NCI-H2171 treated with DMSO at 0.1 percent for 48 hours (cell line): ENCODE results near the gene GOLGA6L10.
"Not testable (repeated sequence)": the region's sequence is repeated elsewhere in the genome, so short reads cannot be mapped to it uniquely, and the experiment has no call there.

Experiments
- DNase-seq: peaks from one replicate; lab custom pipeline; 2025; lab: John Stamatoyannopoulos, UW

Gene GOLGA6L10

GRCh38 chr15:82349375-82349774 lies at the start of gene GOLGA6L10:
Gene GOLGA6L10 (minus strand): TSS chr15:82349475. CDS start chr15:82349375, 100 bp downstream.
- DNase-seq: not testable (repeated sequence)

- DNase-seq: no peak
Measured at GRCh38 chr15:82398785-82399184, 49.5 kb upstream of the GOLGA6L10 start.

- DNase-seq: no peak
Measured at GRCh38 chr15:82397817-82398216, 48.5 kb upstream of the GOLGA6L10 start.

- not testable (repeated sequence) for DNase-seq
Measured at GRCh38 chr15:82395788-82396187, 46.5 kb upstream of the GOLGA6L10 start.

GRCh38 chr15:82393671-82394070 lies 44.4 kb upstream of the GOLGA6L10 start:
- no peak for DNase-seq

GRCh38 chr15:82392077-82392476 lies 42.8 kb upstream of the GOLGA6L10 start:
- DNase-seq: not testable (repeated sequence)

GRCh38 chr15:82390152-82390551 lies 40.9 kb upstream of the GOLGA6L10 start:
- DNase-seq: not testable (repeated sequence)

GRCh38 chr15:82387209-82387608 lies 37.9 kb upstream of the GOLGA6L10 start:
- DNase-seq: not testable (repeated sequence)

GRCh38 chr15:82381330-82381955 lies 32.2 kb upstream of the GOLGA6L10 start:
- not testable (repeated sequence) for DNase-seq

- not testable (repeated sequence) for DNase-seq
Measured at GRCh38 chr15:82379552-82379951, 30.3 kb upstream of the GOLGA6L10 start.

GRCh38 chr15:82373661-82374060 lies 24.4 kb upstream of the GOLGA6L10 start:
- not testable (repeated sequence) for DNase-seq

- no peak for DNase-seq
Measured at GRCh38 chr15:82371656-82372055, 22.4 kb upstream of the GOLGA6L10 start.

GRCh38 chr15:82367790-82368189 lies 18.5 kb upstream of the GOLGA6L10 start:
- not testable (repeated sequence) for DNase-seq

- not testable (repeated sequence) for DNase-seq
Measured at GRCh38 chr15:82365692-82366323, 16.5 kb upstream of the GOLGA6L10 start.

- DNase-seq: not testable (repeated sequence)
Measured at GRCh38 chr15:82364548-82364947, 15.3 kb upstream of the GOLGA6L10 start.

- not testable (repeated sequence) for DNase-seq
Measured at GRCh38 chr15:82362790-82363189, 13.5 kb upstream of the GOLGA6L10 start.

GRCh38 chr15:82360618-82361017 lies 11.3 kb upstream of the GOLGA6L10 start:
- DNase-seq: not testable (repeated sequence)

GRCh38 chr15:82355055-82355454 lies 5.8 kb upstream of the GOLGA6L10 start:
- DNase-seq: not testable (repeated sequence)

GRCh38 chr15:82354546-82354945 lies 5.3 kb upstream of the GOLGA6L10 start:
- DNase-seq: not testable (repeated sequence)

GRCh38 chr15:82347645-82348044 lies 1.6 kb downstream of the GOLGA6L10 start:
- DNase-seq: not testable (repeated sequence)

GRCh38 chr15:82345176-82345575 lies 4.1 kb downstream of the GOLGA6L10 start:
- DNase-seq: not testable (repeated sequence)

- not testable (repeated sequence) for DNase-seq
Measured at GRCh38 chr15:82344421-82344820, 4.9 kb downstream of the GOLGA6L10 start.

GRCh38 chr15:82343851-82344250 lies 5.4 kb downstream of the GOLGA6L10 start:
- DNase-seq: not testable (repeated sequence)
